Measurements from ENCODE around the gene ADCY2.

GRCh38 chr5:7871653-7872052, 475.7 kb downstream of the ADCY2 start:
- no peak for TF ChIP-seq CTCF (IDR thresholded peaks at IDR 0.05)
- no peak for TF ChIP-seq POLR2A (IDR thresholded peaks at IDR 0.05; ENCODE audit: low read depth)
- TF ChIP-seq POLR2AphosphoS5 (IDR thresholded peaks at IDR 0.05) = no peak
